ENCODE data around the gene RNF167. TPM values are rescaled to one million over a fixed set of nuclear protein-coding genes. Genes with fewer than 3 reads are reported as not detected.

RNF167 gene
- total and polyA plus RNA-seq, 2 of the 13 experiments (the other 11 are each of a cell fraction or from before 2014, with no cell fraction given), result 44.1 to 45.4 TPM

DNA sequence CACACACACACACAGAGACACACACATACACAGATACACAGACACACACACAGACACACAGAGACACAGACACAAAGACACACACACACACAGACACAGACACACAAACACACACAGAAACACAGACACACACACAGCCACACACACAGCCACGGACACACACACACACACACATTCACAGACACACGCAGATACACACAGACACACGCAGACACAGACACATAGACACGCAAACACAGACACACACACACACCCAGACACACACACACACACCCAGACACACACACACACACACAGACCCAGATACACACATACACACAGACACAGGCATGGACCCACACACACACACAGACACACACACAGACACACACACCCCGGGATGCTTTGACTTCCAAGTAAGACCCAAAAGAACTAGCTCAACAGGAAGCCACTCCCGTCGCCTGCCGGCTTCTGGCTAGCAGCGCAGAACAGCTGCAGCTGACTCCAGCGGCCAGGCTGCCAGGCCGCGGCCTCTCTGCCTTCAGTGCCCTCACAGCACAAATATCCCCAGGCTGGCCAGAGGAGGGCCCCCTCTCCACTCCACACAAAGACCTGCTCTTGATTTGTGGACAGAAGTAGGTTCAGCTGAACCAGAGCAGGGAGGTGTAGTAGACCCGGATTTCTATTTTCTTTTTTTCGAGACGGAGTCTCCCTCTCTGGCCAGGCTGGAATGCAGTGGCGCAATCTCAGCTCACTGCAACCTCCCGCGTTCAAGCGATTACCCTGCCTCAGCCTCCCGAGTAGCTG, 31.2 kb upstream of the RNF167 start (continued):
- TF ChIP-seq HNF4G (IDR thresholded peaks at IDR 0.05; ENCODE audit: borderline replicate concordance, low read depth, low read length), result no peak
- 0 out of 2 replicates have a peak, but pooled peaks have one; percentile 27 for TF ChIP-seq HNF4G (CRISPR knock-in tag; IDR thresholded peaks at IDR 0.05; ENCODE audit: borderline replicate concordance, low read depth)
- TF ChIP-seq ZNF546 (CRISPR knock-in tag; conservative IDR thresholded peaks at IDR 0.05), result no peak
- TF ChIP-seq ZNF816 (CRISPR knock-in tag; IDR thresholded peaks at IDR 0.05; ENCODE audit: borderline replicate concordance), result no peak
- TF ChIP-seq, protein P1, sequence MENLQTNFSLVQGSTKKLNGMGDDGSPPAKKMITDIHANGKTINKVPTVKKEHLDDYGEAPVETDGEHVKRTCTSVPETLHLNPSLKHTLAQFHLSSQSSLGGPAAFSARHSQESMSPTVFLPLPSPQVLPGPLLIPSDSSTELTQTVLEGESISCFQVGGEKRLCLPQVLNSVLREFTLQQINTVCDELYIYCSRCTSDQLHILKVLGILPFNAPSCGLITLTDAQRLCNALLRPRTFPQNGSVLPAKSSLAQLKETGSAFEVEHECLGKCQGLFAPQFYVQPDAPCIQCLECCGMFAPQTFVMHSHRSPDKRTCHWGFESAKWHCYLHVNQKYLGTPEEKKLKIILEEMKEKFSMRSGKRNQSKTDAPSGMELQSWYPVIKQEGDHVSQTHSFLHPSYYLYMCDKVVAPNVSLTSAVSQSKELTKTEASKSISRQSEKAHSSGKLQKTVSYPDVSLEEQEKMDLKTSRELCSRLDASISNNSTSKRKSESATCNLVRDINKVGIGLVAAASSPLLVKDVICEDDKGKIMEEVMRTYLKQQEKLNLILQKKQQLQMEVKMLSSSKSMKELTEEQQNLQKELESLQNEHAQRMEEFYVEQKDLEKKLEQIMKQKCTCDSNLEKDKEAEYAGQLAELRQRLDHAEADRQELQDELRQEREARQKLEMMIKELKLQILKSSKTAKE (CRISPR knock-in tag; IDR thresholded peaks at IDR 0.05; ENCODE audit: borderline replicate concordance), result no peak; the same call in none of the 2 replicates
- TF ChIP-seq TBX2 (CRISPR knock-in tag; IDR thresholded peaks at IDR 0.05; ENCODE audit: borderline replicate concordance), result 0 out of 2 replicates have a peak, but pooled peaks have one; percentile 9
- TF ChIP-seq, protein P2, sequence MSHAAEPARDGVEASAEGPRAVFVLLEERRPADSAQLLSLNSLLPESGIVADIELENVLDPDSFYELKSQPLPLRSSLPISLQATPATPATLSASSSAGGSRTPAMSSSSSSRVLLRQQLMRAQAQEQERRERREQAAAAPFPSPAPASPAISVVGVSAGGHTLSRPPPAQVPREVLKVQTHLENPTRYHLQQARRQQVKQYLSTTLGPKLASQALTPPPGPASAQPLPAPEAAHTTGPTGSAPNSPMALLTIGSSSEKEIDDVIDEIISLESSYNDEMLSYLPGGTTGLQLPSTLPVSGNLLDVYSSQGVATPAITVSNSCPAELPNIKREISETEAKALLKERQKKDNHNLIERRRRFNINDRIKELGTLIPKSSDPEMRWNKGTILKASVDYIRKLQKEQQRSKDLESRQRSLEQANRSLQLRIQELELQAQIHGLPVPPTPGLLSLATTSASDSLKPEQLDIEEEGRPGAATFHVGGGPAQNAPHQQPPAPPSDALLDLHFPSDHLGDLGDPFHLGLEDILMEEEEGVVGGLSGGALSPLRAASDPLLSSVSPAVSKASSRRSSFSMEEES (CRISPR knock-in tag; IDR thresholded peaks at IDR 0.05), result no peak
- TF ChIP-seq ZNF232 (CRISPR knock-in tag; IDR thresholded peaks at IDR 0.05; ENCODE audit: borderline replicate concordance), result no peak
- TF ChIP-seq SMYD3 (CRISPR knock-in tag; IDR thresholded peaks at IDR 0.05), result no peak
- TF ChIP-seq ZNF629 (CRISPR knock-in tag; conservative IDR thresholded peaks at IDR 0.05), result no peak
- TF ChIP-seq BRD4 (CRISPR knock-in tag; IDR thresholded peaks at IDR 0.05), result no peak
- no peak for TF ChIP-seq SUZ12 (IDR thresholded peaks at IDR 0.05; ENCODE audit: low read depth, low read length)
- no peak for TF ChIP-seq CREBL2 (CRISPR knock-in tag; IDR thresholded peaks at IDR 0.05; ENCODE audit: borderline replicate concordance)
- TF ChIP-seq ZZZ3 (CRISPR knock-in tag; IDR thresholded peaks at IDR 0.05; ENCODE audit: borderline replicate concordance), result no peak
- TF ChIP-seq FOXK1 (CRISPR knock-in tag; IDR thresholded peaks at IDR 0.05; ENCODE audit: borderline replicate concordance, low read depth), result no peak
- no peak; the same call in 1 of the 2 replicates for TF ChIP-seq HNF4A (CRISPR knock-in tag; IDR thresholded peaks at IDR 0.05)
- 0 out of 2 replicates have a peak, but pooled peaks have one; percentile 30 for TF ChIP-seq ZNF605 (CRISPR knock-in tag; IDR thresholded peaks at IDR 0.05)
- peak; percentile 57 for TF ChIP-seq GABPB1 (CRISPR knock-in tag; IDR thresholded peaks at IDR 0.05)
- no peak for TF ChIP-seq PRDM10 (CRISPR knock-in tag; IDR thresholded peaks at IDR 0.05; ENCODE audit: low read depth)
- peak; percentile 40 for TF ChIP-seq ZNF883 (CRISPR knock-in tag; IDR thresholded peaks at IDR 0.05; ENCODE audit: not compliant biosample characterization)
- no peak for TF ChIP-seq XBP1 (CRISPR knock-in tag; IDR thresholded peaks at IDR 0.05)
- no peak for TF ChIP-seq JUN (CRISPR knock-in tag; IDR thresholded peaks at IDR 0.05)
- TF ChIP-seq NKX3-1 (CRISPR knock-in tag; IDR thresholded peaks at IDR 0.05), result no peak

Data from HepG2 (cell line).